GM21528 (cell line): Measurements from ENCODE around the gene RANBP10.

Experiments used
- ATAC-seq: cut with Tn5 transposase; IDR thresholded peaks from one replicate; pipeline ENCODE4 v1.9.1; 2021; ENCODE audit warnings: mild to moderate bottlenecking, moderate library complexity; ENCODE audit not compliant: unreplicated experiment, low FRiP score

RANBP10 gene

DNA sequence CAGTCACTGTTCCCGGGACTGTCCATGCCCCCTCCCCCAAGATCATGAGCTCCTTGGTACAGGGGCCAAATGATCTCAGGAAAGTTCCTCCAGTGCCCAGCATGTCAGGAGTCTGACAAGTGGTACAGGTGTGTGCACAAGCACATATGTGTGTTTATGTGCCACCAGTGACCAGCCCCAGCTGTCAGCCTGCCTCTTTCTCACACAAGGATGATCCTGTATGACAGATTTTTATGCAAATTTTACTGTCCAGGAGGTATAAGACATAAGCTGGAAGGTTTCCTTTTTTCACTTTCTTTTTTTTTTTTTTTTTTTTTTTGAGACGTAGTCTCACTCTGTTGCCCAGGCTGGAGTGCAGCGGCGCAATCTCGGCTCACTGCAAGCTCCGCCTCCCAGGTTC, 55.9 kb downstream of the RANBP10 start:
- ATAC-seq: no peak

DNA sequence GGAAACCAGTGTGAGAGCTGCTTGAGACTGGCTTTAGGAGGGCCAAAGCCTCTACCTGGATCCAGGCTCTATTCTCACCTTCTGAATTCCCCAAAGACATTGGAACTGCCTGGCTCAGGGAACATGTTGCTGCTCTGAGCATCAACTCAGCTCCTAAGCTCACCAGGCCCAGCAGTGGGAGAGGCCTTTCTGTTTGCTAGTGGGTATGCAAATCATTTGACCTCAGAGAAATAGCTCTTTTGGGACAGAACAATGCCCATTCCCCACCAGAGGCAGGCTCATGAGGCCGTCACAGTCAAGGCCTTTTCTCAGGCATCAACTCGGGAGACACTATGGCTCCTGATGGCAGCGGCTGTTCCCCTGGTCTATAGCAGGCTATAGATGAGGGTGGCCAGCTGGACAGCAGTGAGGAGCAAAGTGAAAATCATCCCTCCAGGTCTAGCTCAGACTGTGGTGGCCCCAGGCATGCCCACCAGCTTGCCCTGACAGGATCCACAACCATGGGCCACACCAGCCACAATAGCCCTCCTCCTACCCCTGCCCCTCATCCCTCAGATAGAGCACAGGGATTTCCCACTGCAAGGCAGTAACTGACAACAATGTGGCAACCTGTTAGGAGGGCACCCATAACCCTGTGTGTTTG, 56.8 kb downstream of the RANBP10 start:
- no peak for ATAC-seq

DNA sequence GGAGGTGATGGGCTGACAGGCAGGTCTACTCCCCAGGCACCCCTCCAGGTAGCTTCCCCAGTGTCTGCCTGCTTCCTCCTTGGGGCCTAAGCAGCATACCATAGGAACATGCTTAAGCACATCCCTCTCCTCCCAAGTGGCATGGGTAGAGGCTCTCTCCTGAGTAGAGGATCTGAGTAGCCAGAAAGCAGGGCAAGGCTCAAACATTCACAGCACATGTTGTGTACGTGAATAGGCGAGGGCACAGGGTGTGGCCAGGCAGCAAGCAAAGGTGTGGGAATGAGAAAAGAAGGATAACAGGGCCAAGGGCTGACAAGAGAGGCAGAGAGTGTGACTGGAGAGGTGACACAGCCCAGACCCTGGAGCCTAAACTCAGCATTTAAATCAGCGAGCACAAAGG, 57.5 kb downstream of the RANBP10 start:
- ATAC-seq: no peak

DNA sequence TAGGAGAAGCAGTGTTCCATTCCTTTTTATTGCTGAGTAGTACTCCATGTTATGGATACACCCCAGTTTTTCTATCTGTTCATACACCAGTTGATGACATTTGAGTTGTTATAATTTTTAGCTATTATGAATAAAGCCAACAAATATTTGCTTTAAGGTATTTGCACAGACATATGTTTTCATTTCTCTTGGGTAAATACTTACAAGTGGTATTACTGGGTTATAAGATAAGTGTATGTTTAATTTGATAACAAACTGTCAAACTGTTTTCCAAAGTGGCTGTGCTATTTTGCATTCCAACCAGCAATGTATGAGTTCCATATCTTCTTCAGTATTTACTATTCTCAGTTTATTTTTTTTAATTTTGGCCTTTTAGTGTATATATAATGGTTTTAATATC, 59.5 kb downstream of the RANBP10 start:
- ATAC-seq: no peak

DNA sequence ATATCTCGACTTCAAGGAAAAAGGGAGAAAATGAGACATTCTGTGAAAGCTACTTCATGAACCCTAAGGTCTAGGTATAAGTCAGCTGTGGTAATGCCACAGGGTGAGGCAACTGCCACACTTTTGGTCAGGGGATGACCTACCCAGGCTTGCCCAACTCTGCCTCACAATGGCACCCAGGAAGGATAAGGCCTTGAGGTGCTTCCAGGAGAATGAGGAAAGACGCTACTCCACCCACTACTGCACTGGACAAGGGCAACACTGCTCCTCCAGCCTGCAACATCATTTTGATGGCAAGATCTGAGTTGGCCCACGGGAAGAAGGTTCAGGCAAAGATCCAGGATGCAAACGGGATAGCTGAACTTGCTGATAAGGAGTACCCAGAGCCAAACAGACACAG, 65.2 kb downstream of the RANBP10 start:
- no peak for ATAC-seq

DNA sequence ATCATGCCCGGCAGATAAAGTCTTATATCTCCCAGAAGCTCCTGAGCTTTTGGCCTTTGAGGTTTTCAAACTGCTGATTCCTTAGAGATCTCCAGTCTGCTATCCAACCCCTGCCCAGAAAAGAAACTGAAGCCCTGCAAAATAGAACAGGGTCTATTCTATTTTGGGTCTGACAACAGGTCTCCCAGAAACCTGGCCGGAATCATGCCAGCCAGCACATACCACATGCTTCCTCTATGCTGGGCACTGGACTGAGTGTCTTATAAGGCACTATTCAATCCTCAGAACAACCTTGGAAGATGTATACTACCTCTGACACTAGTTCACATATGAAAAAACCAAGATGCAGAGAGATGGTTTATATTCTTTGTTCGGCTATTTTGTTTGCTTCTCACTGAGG, 66.0 kb downstream of the RANBP10 start:
- no peak for ATAC-seq

DNA sequence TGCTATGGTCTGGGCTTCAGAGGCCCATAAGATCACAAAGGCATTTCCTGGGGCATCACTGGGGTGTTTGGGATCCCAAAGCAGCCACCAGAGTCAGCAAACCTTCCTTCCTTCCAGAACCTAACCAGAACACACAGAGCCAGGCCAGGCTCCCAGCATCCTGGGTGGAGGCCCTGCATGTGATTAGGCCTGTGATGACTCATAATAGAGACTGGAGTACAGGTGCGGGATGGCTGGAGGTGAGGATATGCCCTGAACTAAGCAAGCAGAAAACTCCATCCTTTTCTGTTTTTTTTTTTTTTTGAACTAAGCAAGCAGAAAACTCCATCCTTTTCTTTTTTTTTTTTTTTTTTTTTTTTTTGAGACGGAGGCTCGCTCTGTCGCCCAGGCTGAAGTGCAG, 69.5 kb downstream of the RANBP10 start:
- ATAC-seq: no peak

DNA sequence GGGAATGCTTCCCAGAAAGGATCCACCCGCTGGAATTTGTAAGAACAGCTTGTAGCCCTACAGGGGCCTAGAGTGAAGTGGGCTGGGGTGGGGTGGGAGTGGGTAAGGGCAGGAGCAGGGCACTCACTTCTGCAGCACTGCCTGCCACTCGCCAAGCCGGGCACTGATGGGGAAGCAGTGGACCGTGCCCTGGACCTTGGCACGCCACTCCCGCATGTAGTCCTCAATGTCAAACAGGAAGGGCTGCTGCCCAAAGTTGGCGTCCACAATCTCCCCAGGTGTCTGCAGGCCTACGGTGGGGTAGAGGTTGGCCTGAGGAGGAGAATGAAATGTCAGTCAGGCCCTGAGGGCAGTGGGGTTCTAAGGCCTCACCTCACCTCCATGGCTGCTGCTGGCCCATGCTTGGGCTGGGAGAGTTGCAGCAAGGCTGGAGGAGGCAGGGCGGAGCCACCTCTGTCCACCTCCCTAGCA, 71.6 kb downstream of the RANBP10 start:
- ATAC-seq: no peak

DNA sequence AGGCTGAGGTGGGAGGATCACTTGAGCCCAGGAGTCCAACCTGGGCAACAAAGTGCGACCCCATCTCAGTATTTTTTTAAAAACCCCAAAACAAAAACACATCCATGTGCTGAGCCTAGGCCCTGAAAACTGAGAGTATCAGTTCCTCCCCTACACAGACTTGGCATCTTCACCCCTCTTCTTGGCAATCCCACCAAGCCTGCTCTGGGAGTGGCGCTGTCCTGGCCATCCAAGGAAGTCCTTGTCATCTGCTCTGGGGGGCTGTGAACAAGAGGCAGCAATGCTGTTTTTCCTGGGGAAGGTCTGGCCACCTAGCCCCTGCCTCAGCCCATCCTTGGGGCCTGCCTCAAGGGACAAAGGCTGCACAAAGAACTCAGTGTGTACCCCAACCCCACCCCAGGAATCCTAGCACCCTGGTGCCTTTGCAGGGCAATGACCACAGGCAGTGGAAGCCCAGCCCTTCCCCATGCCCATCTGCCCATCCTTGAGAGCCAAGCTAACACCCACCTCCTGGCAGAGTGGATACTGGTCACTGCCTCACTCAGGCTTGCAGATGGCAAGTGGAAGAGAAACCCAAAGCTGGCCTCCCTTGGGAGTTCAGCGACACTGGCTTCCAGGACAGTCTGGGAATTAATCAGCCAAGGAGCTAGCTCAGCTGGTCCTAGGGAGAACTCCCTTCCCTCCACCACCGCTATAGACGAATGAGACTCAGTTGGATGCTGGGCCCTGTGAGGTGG, 72.5 kb downstream of the RANBP10 start:
- ATAC-seq: no peak

DNA sequence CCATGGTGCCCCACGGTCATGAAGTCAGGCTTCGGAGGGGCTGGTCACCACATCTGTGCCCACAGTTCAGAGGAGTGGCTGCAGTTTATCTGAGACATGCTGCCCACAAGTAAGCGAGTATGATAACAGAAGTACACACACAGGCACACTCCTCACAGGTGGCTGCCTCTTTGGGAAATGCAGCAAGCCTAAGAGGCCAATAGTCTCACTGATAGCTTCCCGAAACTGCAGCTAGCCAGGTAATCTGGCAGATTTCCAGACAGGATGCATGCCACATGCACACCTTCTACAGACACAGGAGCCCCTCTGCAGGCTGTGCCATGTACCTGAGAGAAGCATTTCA, 74.6 kb downstream of the RANBP10 start:
- no peak for ATAC-seq

DNA sequence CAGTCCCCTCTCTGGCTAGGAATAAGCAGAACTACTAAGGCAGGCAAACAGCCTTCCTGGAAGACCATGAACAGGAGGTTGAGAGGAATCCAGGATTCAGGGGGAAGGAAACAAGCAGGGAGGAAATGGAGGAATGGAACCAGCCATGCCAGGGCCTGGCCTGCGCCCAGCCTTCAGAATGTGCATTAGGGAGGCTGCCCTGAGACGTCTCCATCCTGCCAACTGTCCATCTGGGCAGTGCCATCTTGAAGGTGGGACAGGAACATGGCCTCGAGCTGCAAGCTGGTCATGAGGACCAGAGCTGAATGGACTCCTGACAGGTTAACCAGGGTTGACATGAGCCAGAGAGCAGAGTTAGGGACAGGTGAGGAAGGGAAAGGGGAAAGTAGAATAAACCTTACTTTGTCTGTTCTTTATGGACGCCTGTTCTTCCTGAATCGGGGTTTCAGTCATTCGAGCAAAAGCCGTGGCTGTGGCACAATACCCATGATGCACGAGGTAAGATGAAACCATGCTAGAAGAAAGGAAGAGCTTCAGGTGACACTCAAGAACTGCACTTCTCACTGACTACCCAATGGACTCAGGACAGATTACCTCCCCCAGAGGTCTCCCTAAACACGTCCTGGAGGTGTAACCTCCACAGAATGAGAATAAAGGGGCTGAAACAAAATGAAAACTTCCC, 75.1 kb downstream of the RANBP10 start:
- no peak for ATAC-seq

DNA sequence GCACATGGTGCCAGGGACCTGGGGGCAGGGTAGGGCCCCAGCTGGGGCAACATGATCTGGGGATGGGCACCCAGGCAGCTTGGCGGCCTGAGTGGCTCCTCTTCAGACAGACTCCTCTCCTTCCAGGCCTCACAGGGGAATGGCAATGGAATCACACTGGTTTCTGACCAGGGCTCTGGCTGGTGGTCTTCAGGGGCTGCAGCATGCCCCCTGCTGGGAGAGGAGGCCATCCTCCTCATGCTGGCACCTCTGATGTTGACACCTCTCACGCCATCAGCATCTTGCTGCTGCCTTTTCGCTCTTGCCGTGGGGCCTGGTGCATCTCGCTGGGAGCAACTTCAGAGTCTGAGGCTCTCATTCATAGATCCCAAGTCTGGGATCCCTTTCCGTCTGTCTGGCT, 76.0 kb downstream of the RANBP10 start:
- ATAC-seq: no peak

DNA sequence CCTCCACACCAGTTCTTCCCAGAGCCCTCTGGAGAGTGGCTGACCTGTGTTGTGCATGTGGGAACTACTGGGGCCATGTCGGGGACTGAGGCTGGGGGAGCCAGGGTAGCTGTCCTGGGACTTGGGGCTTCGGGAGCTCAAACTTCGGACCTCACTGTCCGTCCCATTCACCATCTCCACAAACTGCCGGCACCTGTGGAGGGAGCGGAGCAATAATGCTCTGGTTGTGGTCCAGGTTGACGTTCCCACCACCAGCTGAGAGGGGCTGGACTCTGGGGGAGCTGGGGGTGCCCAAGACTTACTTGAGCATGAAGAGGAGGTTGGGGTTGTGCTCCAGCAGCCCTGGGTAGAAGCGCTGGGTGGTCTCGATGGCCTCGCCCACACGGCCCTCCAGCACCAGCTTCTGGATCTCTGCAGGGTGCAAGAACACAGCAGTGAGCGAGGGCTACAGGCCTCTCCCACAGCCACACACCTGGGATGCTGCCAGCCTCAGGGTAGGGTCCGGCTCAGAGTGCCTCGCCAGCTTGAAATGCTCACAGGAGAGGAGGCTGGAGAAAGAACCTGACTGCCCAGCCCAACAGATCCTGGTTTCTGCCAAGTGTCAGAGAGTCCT, 76.6 kb downstream of the RANBP10 start:
- no peak for ATAC-seq

DNA sequence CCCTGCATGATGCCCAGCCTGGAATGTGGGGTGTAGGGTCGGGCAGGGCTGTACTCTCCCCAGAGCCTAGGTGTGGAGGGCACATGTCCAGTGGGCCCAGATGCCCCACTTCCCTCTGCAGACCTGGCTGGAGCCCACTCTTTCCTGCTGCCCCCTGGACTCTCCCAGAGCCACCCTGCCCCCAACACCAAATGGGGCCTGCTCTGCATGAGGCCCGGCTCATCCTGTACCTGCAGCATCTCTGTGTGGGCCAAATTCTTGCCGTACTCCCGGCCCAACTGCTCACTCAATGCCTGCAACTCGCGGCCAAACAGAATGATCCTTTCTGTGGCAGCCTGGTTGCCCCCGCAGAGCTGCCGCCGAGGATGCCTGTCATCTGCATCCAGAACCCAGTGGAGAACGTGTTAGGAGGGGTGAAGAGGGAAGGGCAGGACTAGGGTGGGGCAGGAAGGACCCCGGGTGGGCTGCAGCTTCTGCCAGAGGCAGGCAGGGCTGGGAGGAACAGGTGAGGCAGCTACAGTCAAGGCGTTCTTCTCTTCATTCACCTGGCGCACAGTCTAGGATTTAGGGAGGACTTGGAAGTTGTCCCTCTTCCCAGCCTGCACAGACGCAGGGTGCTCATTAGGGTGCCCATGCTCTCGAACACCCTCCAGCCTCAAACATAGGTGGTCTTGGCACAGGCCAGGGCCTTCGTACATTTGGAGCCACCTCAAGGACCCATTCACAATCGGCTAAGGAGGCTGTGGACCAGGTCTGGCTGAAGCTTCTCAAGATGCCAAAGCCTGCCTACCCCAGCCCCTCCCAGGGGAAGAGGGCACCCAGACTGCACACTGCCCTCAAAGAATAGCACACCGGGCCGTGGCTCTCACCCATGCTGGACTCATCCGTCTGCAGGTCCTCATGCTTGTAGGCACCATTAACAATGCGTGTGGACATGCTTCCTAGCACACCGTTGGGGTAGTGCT, 78.6 kb downstream of the RANBP10 start:
- no peak for ATAC-seq

DNA sequence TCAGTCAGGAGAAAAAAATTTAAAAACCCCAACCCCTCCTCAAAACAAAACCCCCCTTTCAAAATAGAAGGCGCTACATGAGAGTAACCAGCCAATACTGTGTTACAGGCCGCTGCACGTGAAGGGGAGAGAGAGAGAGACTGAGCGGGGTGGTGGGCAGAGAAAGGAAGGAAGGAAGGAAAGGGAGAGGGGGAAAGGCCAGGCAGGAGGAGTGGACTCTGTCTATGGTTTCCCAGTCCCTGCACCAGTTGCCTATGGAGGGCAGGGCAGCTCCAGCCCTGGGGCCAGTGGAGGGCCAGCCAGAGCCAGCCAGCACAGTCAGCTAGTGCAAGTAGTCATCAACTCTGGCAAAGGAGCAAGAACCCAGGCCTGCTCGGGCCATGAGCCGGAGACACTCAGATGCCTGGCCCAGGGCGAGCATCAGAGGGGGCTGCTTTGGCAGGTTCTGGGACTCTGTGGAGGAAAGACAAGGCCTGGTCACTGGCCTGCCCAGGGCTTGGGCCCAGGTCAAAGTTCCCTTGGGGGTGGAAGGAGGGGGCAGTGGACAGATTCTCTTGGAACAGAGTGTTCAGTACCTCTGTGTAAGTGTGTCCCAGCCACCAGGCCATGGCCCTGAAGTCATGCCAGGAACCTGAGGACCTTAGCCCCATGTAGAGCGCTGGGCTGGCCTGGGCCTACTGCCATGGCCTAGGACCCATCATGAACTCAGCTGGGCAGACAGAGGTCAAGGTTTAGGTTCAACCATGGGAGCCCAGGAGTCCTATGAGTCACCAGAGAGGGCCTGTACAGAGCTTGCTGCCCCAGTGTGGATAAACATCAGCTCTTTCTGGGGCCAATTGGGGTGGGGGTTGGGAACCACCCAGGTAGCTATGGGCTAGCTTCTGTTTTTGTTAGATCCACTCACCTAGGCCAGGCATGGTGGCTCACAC, 80.0 kb downstream of the RANBP10 start:
- ATAC-seq: no peak

DNA sequence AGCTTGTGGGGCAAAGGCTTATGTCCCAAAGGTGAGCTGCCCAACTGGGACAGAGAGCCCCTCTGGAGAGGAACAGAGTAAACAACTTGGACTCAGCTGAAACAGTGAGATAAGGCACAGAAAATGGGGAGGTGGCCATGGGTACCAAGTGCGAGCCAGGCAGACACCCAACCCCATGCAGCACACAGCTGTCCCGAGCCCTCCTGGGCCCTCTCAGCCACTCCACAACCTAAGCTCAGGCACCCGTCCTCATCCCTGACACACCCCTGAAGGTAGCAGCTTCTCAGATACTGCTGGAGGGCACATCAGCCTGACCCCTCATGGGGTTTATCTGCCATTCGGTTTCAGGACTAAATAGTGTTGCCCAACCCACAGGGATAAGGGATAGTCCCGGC, 82.5 kb downstream of the RANBP10 start:
- ATAC-seq: no peak

DNA sequence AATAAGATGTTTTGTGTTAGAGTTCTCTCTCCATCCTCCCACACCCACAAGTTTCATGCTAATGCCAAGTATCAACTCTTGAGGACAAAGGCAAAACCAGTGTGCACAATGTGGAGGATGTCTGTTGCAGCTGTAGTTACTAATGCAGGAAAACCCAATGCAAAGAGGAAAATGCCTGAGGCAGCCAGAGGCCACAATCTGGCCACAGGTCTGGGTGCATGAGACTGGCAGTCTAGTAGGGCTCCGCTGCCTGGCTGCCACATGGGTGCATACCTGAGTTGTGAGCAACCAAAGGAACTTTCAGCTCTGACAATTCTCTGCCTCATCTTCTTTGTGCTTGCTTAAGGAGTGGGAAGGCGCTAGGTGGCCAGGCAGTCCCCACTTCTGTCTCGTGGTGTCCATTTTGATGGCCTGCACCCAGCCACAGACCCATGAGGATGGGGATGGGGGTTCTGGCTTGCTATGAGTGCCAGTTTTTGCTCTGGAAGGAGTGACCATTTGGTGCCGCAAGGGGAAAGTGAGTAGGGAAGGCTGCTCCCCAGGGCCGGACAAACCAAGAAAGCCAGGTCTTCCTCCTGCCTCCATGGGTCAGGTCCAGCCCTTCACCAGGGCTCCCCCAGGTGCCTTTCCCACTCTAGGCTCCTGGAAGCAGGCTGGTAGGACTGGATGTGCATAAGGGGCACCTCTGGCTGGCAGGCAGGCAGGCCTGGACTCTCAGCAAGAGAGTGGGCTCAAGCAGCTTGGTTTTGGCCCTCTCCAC, 83.0 kb downstream of the RANBP10 start:
- ATAC-seq: no peak

DNA sequence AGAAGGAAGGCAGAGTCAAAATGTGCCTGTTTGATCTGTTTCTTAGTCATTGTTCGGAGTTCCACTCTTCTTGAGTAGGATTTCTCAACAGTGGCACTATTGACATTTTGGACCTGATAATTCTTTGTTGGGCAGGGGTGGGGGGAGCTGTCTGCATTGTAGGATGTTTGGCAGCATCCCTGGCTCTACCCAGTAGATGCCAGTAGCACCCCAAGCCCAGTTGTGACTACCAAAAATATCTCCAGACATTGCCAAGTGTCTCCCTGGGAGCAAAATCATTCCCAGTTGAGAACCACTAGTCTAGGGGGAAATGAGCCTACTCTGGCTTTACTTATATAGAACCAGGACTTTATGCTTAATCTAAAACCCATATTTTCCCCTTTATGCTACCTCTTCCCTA, 86.1 kb downstream of the RANBP10 start:
- no peak for ATAC-seq

DNA sequence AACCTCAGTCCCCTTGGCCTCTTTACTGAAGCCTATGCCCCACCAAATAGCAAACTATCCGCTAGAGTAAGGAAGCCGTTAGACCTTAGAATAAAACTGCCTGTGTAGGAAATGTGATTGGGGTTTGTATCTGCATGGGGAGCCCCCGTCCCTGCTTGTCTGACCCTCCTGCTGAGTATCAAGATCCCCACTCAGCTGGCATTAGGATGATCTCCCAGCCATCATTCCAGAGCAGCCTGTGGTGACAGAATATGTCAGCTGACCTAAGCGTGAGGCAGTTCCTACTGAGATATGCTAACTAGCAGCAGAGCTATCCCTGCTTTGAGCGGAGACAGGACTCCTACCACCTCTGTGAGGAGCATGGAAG, 86.6 kb downstream of the RANBP10 start:
- ATAC-seq: peak; percentile 23
